Measurements from ENCODE around the gene OSBP2.

OSBP2 gene

DNA sequence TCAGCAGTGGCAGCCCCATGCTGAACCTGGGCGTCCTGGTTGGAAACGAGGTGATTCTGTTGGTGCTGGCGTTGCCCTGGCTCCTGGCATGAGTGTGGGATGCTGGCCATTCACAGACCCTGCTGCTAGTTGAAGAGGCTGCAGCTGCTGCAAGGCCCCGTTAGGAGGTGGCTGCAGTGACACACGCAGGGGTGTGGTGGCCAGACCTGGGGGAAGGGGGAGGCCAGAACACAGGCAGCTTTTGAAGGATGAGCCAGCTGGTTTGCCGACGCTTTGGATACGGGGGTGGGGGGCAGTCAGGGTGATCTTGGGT is 196.7 kb downstream of the OSBP2 start:
- no peak overlapping the region for H3K27ac ChIP-seq
- no peak for DNase-seq (ENCODE audit: low spot score)
- TF ChIP-seq, protein P1, sequence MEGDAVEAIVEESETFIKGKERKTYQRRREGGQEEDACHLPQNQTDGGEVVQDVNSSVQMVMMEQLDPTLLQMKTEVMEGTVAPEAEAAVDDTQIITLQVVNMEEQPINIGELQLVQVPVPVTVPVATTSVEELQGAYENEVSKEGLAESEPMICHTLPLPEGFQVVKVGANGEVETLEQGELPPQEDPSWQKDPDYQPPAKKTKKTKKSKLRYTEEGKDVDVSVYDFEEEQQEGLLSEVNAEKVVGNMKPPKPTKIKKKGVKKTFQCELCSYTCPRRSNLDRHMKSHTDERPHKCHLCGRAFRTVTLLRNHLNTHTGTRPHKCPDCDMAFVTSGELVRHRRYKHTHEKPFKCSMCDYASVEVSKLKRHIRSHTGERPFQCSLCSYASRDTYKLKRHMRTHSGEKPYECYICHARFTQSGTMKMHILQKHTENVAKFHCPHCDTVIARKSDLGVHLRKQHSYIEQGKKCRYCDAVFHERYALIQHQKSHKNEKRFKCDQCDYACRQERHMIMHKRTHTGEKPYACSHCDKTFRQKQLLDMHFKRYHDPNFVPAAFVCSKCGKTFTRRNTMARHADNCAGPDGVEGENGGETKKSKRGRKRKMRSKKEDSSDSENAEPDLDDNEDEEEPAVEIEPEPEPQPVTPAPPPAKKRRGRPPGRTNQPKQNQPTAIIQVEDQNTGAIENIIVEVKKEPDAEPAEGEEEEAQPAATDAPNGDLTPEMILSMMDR (IDR thresholded peaks at IDR 0.05): no peak
- no peak overlapping the region for H3K4me3 ChIP-seq

GRCh38 chr22:30891781-30892180 is 197.1 kb downstream of the OSBP2 start:
- no peak for DNase-seq (ENCODE audit: low spot score)
- TF ChIP-seq, protein P1 (IDR thresholded peaks at IDR 0.05): no peak
- H3K27ac ChIP-seq: no peak overlapping the region

DNA sequence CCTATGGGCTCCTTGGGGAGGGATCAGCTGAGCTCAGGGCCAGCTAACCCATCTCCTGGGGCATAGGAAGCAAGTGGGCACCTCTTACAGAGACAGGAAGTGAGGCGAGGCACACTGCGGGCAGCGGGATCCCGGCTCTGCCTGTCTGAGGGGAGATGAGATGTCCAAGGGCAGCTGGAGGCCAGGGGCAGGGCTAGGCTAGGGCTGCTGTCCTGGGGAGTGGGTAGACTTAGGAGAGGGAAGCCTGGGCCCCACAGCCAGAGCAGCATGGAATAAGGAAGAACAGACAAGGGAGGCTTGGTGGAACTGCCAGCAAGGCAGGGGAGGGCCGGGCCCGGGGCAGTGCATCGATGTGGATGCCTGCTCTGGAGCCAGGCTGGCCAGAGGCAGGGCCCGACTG is 197.6 kb downstream of the OSBP2 start:
- no peak overlapping the region for H3K27ac ChIP-seq
- no peak overlapping the region for H3K4me3 ChIP-seq
- TF ChIP-seq, protein P1 (IDR thresholded peaks at IDR 0.05): no peak
- no peak for DNase-seq (ENCODE audit: low spot score)

More at GRCh38 chr22:30891781-30892180, 197.1 kb downstream of the OSBP2 start:
- H3K4me3 ChIP-seq: no peak overlapping the region

DNA sequence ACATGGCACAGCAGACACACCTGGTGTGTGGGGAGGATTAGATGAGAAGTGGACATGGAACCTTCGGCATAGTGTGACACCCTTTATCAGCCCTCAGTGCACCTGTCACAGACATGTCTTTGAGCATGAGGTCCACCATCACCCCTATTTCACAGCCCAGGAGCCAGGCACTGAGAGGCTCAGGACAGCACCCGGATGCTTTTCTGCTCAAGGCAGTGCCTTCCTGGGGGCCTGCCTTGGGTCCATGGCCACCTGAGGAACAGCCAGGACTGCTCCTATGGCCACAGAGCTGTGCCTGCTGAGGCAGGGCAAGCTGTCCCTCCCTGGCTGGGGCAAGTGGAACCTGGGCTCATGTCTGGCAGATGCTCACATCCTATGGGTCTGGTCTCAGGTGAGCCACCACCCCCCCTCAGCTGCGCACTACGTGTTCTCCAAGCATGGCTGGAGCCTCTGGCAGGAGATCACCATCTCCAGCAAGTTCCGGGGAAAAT is 198.1 kb downstream of the OSBP2 start:
- DNase-seq (ENCODE audit: low spot score): no peak
- no peak overlapping the region for H3K27ac ChIP-seq

GRCh38 chr22:30893434-30894370 is 199.0 kb downstream of the OSBP2 start:
- TF ChIP-seq, protein P1 (IDR thresholded peaks at IDR 0.05): no peak
- H3K27ac ChIP-seq: no peak overlapping the region
- DNase-seq (ENCODE audit: low spot score): peak; percentile 64
- no peak overlapping the region for H3K4me3 ChIP-seq

More for the DNA sequence above, 198.1 kb downstream of the OSBP2 start:
- no peak overlapping the region for H3K4me3 ChIP-seq
- TF ChIP-seq, protein P1 (IDR thresholded peaks at IDR 0.05): no peak

DNA sequence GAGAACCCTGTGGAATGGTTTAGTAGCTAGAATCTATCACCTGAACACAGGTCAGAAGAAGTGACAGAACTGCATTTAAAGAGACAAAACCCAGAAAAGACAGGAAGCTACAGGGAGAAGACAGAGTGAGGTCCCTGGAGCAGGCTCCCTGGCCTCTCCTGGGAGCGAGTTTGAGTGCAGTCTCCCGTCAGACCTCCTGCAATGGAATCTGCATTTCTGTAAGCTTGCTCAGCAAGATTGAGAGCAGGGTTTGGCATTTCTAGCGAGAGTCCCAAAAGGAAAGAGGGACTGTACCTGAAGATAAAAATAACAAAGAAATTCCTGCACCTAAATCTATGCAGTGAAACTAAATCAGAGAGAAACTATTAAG is 199.7 kb downstream of the OSBP2 start:
- DNase-seq (ENCODE audit: low spot score): no peak
- Histone ChIP-seq H3K27ac (no peak overlapping the region), H3K4me3 (no peak overlapping the region)
- TF ChIP-seq, protein P1 (IDR thresholded peaks at IDR 0.05): no peak
